H1 (cell line): Measurements from ENCODE around the gene ABCA1. TPM values are rescaled to one million over a fixed set of nuclear protein-coding genes. Genes with fewer than 3 reads are reported as not detected.

Experiments
- CTCF ChIA-PET: fragments of 300-600 bp; sonication (Branson Sonifier 250); formaldehyde crosslinking; loops from one replicate; lab custom pipeline; 2021; ENCODE audit not compliant: partially characterized antibody; lab: Charles Lee
- POLR2A ChIA-PET: fragments of 300-600 bp; sonication (Branson Sonifier 250); formaldehyde crosslinking; loops from one replicate; lab custom pipeline; 2021; ENCODE audit warnings: inconsistent platforms; ENCODE audit not compliant: partially characterized antibody; lab: Charles Lee
- DNase-seq, 2 experiments: peaks; one replicate each; pipeline versions ENCODE4 v3.0.0 to v3.0.0-alpha.2; 2010 to 2022; ENCODE audit warnings: low spot score in 2 of 2, low read depth in 1 of 2, mixed read lengths in 1 of 2
- FAIRE-seq: peaks from 2 replicates; lab custom pipeline; 2011; peaks lifted over from hg19 to GRCh38; lab: Jason Lieb, UNC
- H2AFZ ChIP-seq: 2 replicates; pipeline ENCODE4 v1.8.1; 2012; ENCODE audit warnings: low read length, inconsistent platforms
- H2AK5ac ChIP-seq: 2 replicates; pipeline ENCODE4 v1.6.1; 2013; ENCODE audit warnings: low read depth, low read length
- H2BK120ac ChIP-seq: replicated peaks from 2 replicates; pipeline ENCODE3; 2013; ENCODE audit warnings: low read depth, low read length, inconsistent platforms
- H2BK12ac ChIP-seq: 2 replicates; pipeline ENCODE4 v1.6.1; 2013; ENCODE audit warnings: low read depth, low read length
- H2BK15ac ChIP-seq: 2 replicates; pipeline ENCODE4 v1.6.1; 2013; ENCODE audit warnings: low read length
- H2BK20ac ChIP-seq: 2 replicates; pipeline ENCODE4 v1.6.1; 2013; ENCODE audit warnings: low read length
- H2BK5ac ChIP-seq: 2 replicates; pipeline ENCODE4 v1.6.1; 2013; ENCODE audit warnings: low read depth, low read length
- H3K14ac ChIP-seq: 2 replicates; pipeline ENCODE4 v1.6.1; 2013; ENCODE audit warnings: inconsistent platforms; ENCODE audit not compliant: insufficient read length
- H3K18ac ChIP-seq: 2 replicates; pipeline ENCODE4 v1.6.1; 2013; ENCODE audit warnings: low read length; ENCODE audit errors: extremely low read depth
- H3K23ac ChIP-seq: 2 replicates; pipeline ENCODE4 v1.6.1; 2013; ENCODE audit warnings: inconsistent platforms; ENCODE audit not compliant: insufficient read length
- H3K23me2 ChIP-seq: 2 replicates; pipeline ENCODE4 v1.6.1; 2013; ENCODE audit warnings: low read depth, low read length
- H3K27ac ChIP-seq: 2 replicates; pipeline ENCODE4 v1.6.1; 2011; ENCODE audit warnings: low read depth, low read length, inconsistent platforms
- H3K27me3 ChIP-seq, 4 experiments: replicated peaks in 1 of 4; 1 replicate in 1 of 4; 2 replicates in 3 of 4; pipeline versions ENCODE4 v1.6.1 to v1.8.1; 2011 to 2013; ENCODE audit warnings: low read length in 3 of 4, mild to moderate bottlenecking in 3 of 4, inconsistent platforms in 2 of 4, mixed read lengths in 2 of 4, moderate library complexity in 1 of 4; ENCODE audit not compliant: control insufficient read depth in 3 of 4, insufficient read depth in 3 of 4; ENCODE audit errors: extremely low read depth in 1 of 4
- H3K36me3 ChIP-seq, 4 experiments: 2 replicates each; pipeline versions ENCODE4 v1.6.1 to v1.8.1; 2011 to 2013; ENCODE audit warnings: mild to moderate bottlenecking in 4 of 4, low read length in 3 of 4, moderate library complexity in 2 of 4, control low read depth in 1 of 4, inconsistent platforms in 1 of 4; ENCODE audit not compliant: insufficient read depth in 4 of 4, control insufficient read depth in 2 of 4
- H3K4ac ChIP-seq: replicated peaks from 2 replicates; pipeline ENCODE3; 2013; ENCODE audit warnings: low read length, low read depth, mixed read lengths, inconsistent platforms; ENCODE audit not compliant: insufficient read length
- H3K4me1 ChIP-seq, 4 experiments: replicated peaks in 1 of 4; 1 replicate in 1 of 4; 2 replicates in 3 of 4; pipeline versions ENCODE4 v1.6.1 to v1.8.1; 2011 to 2013; ENCODE audit warnings: low read length in 3 of 4, inconsistent platforms in 2 of 4, mixed read lengths in 1 of 4; ENCODE audit not compliant: insufficient read depth in 4 of 4, control insufficient read depth in 3 of 4
- H3K4me2 ChIP-seq, 2 experiments: 2 replicates each; pipeline versions ENCODE4 v1.6.1 to v1.8.1; 2011 to 2013; ENCODE audit warnings: low read depth in 2 of 2, low read length in 2 of 2, control low read depth in 1 of 2, inconsistent platforms in 1 of 2, mild to moderate bottlenecking in 1 of 2; ENCODE audit not compliant: insufficient read depth in 1 of 2
- H3K4me3 ChIP-seq, 4 experiments: fragments of 200-600, 300-600 bp in 1 of 4; sonication (generic), shearing (Covaris generic), sonication (Bioruptor Twin) in 1 of 4; 2 replicates each; pipeline versions ENCODE4 v1.5.1 to v1.8.1; 2011 to 2016; ENCODE audit warnings: low read length in 4 of 4, low read depth in 3 of 4, control low read depth in 2 of 4, inconsistent platforms in 2 of 4, mild to moderate bottlenecking in 2 of 4, mixed read lengths in 1 of 4, moderate library complexity in 1 of 4; ENCODE audit not compliant: insufficient read depth in 2 of 4; ENCODE audit errors: extremely low read depth in 1 of 4
- H3K56ac ChIP-seq: replicated peaks from 2 replicates; pipeline ENCODE3; 2013; ENCODE audit warnings: low read depth, mild to moderate bottlenecking, mixed read lengths, low read length, inconsistent platforms; ENCODE audit not compliant: insufficient read length
- H3K79me1 ChIP-seq: 2 replicates; pipeline ENCODE4 v1.6.1; 2013; ENCODE audit warnings: low read depth, low read length, control low read depth
- H3K79me2 ChIP-seq, 2 experiments: 2 replicates each; pipeline versions ENCODE4 v1.6.1 to v1.8.1; 2012 to 2013; ENCODE audit warnings: low read length in 2 of 2, mild to moderate bottlenecking in 2 of 2, inconsistent platforms in 1 of 2; ENCODE audit not compliant: insufficient read depth in 2 of 2, control insufficient read depth in 1 of 2
- H3K9ac ChIP-seq, 4 experiments: replicated peaks in 1 of 4; 1 replicate in 1 of 4; 2 replicates in 3 of 4; pipeline versions ENCODE4 v1.6.1 to v1.8.1; 2011 to 2013; ENCODE audit warnings: low read depth in 3 of 4, low read length in 3 of 4, control low read depth in 2 of 4, mild to moderate bottlenecking in 2 of 4, moderate library complexity in 2 of 4, inconsistent platforms in 1 of 4; ENCODE audit errors: extremely low read depth in 1 of 4
- H3K9me3 ChIP-seq, 2 experiments: 2 replicates each; pipeline versions ENCODE4 v1.6.1 to v1.8.1; 2012 to 2013; ENCODE audit warnings: mild to moderate bottlenecking in 2 of 2, moderate library complexity in 2 of 2, control low read depth in 1 of 2, inconsistent platforms in 1 of 2, low read depth in 1 of 2, low read length in 1 of 2, mixed read lengths in 1 of 2; ENCODE audit not compliant: insufficient read depth in 2 of 2
- H4K20me1 ChIP-seq, 2 experiments: replicated peaks in 1 of 2; 2 replicates each; pipeline versions ENCODE3 to v1.8.1; 2011 to 2013; ENCODE audit warnings: inconsistent platforms in 2 of 2, low read length in 2 of 2, mild to moderate bottlenecking in 1 of 2; ENCODE audit not compliant: insufficient read depth in 2 of 2, control insufficient read depth in 1 of 2
- H4K5ac ChIP-seq: 2 replicates; pipeline ENCODE4 v1.6.1; 2013; ENCODE audit warnings: low read length, low read depth, mixed read lengths, inconsistent platforms; ENCODE audit not compliant: insufficient read length
- H4K8ac ChIP-seq: 2 replicates; pipeline ENCODE4 v1.8.0; 2013; ENCODE audit warnings: mild to moderate bottlenecking, moderate library complexity, low read length, inconsistent platforms; ENCODE audit not compliant: insufficient read depth; ENCODE audit errors: extremely low read depth
- H4K91ac ChIP-seq: replicated peaks from 2 replicates; pipeline ENCODE3; 2013; ENCODE audit warnings: low read length, mixed read lengths, inconsistent platforms; ENCODE audit not compliant: insufficient read length
- CHD2 ChIP-seq: IDR thresholded peaks from 2 replicates; pipeline ENCODE4 v1.6.1; 2012; ENCODE audit warnings: low read length, improper control_type of control experiment
- CTBP2 ChIP-seq: IDR thresholded peaks from 2 replicates; pipeline ENCODE4 v1.7.0; 2011; ENCODE audit warnings: borderline replicate concordance, mild to moderate bottlenecking, moderate library complexity, mixed read lengths, low read length; ENCODE audit not compliant: insufficient read depth, insufficient read length
- MAX ChIP-seq: IDR thresholded peaks from 2 replicates; pipeline ENCODE4 v1.6.1; 2012; ENCODE audit warnings: inconsistent platforms
- NANOG ChIP-seq: IDR thresholded peaks from 2 replicates; pipeline ENCODE4 v1.6.1; 2011; ENCODE audit warnings: low read length, low read depth, mild to moderate bottlenecking, inconsistent platforms; ENCODE audit not compliant: insufficient read depth, poor library complexity, severe bottlenecking
- POLR2AphosphoS5 ChIP-seq: IDR thresholded peaks from 2 replicates; pipeline ENCODE4 v1.6.1; 2011; ENCODE audit warnings: low read depth, low read length
- SP4 ChIP-seq: IDR thresholded peaks from 2 replicates; pipeline ENCODE4 v1.6.1; 2012; ENCODE audit warnings: low read length, inconsistent platforms
- WGBS, 2 experiments: shearing (Covaris generic) in 1 of 2; methylation state at CpG; one replicate each; pipeline versions ENCODE4 v1.1.6 to v1.1.7; 2013 to 2015; ENCODE audit warnings: low lambda C conversion rate in 2 of 2, mixed read lengths in 2 of 2, inconsistent platforms in 1 of 2, low coverage in 1 of 2, missing lambda C conversion rate in 1 of 2; ENCODE audit not compliant: insufficient replicate concordance in 2 of 2, insufficient coverage in 1 of 2, insufficient read length in 1 of 2; ENCODE audit errors: extremely low coverage in 1 of 2, missing lambda C conversion rate in 1 of 2; 5-methylcytosine and 5-hydroxymethylcytosine counted together
- polyA plus RNA-seq, 7 experiments: library from polyadenylated mRNA; depleted of rRNA in 3 of 7; stranded (reverse) in 5 of 7; unstranded in 2 of 7; fragments of >200 nt in 5 of 7; fragments of 200-250 nt in 2 of 7; gene quantifications; 1 replicate in 5 of 7; 2 replicates in 1 of 7; 4 replicates in 1 of 7; pipeline versions ENCODE4 v1.2.1 to v1.2.3, GENCODE V29; 2011 to 2013; ENCODE audit warnings: missing spikeins in 2 of 7, mixed read lengths in 2 of 7
- total RNA-seq: library from RNA; stranded (reverse); fragmentation: NEBNext Ultra II Directional; extraction: Animal tissue kit (Norgen Biotek cat#: 25700); gene quantifications from 2 replicates; pipeline ENCODE4 v1.2.1, GENCODE V29; 2021

ABCA1 gene
- total and polyA plus RNA-seq, 2 of the 8 experiments (the other 6 are each of a cell fraction or from before 2014, with no cell fraction given), result 6.9 to 7.8 TPM

- Histone ChIP-seq H2BK120ac (no peak overlapping the region), H3K27me3 (no peaks in the 10 kb centered on the region), H3K36me3 (no peaks in the 10 kb centered on the region), H3K4ac (no peak overlapping the region)
- TF ChIP-seq SP4, result no peak
- no peak for TF ChIP-seq CTBP2
- no peak for TF ChIP-seq NANOG
- no peak for TF ChIP-seq CHD2
- TF ChIP-seq POLR2AphosphoS5, result no peak
- TF ChIP-seq MAX, result no peak
- TF ChIP-seq, all 59 proteins: peak for 0
- H3K9me3 ChIP-seq, result no peaks in the 10 kb centered on the region
- no peak overlapping the region for H3K18ac ChIP-seq
- FAIRE-seq (no peak), DNase-seq (no peak)
- no peak overlapping the region for H2BK20ac ChIP-seq
- H3K79me2 ChIP-seq, result no peaks in the 10 kb centered on the region
- no peak overlapping the region for H2BK12ac ChIP-seq
- no peak overlapping the region for H3K27ac ChIP-seq
- H3K9ac ChIP-seq, result no peak overlapping the region
- no peaks in the 10 kb centered on the region for H4K20me1 ChIP-seq
- no peak overlapping the region for H2AFZ ChIP-seq
- no peaks in the 10 kb centered on the region for H3K23me2 ChIP-seq
- WGBS, 2 experiments, result 56% methylated on average over 1 of the region's 1 CpG; no CpG with 5 or more reads in 1 of the 2 experiments
- no peak overlapping the region for H3K14ac ChIP-seq
- no peak overlapping the region for H4K8ac ChIP-seq
- ChIA-PET POLR2A (no interaction called here), CTCF (interaction anchor here (1.1 kb wide), 1 partner anchor 30 kb away, joined by 3 read pairs; no protein-coding TSS in a partner anchor)
- H3K23ac ChIP-seq, result no peak overlapping the region
- no peak overlapping the region for H2BK15ac ChIP-seq
- H2AK5ac ChIP-seq, result no peak overlapping the region
- no peak overlapping the region for H3K4me3 ChIP-seq
- no peak overlapping the region for H4K91ac ChIP-seq
- H3K79me1 ChIP-seq, result no peaks in the 10 kb centered on the region
- H3K56ac ChIP-seq, result no peak overlapping the region
- H3K4me2 ChIP-seq, result no peak overlapping the region
- no peak overlapping the region for H4K5ac ChIP-seq
- peaks cover 4 to 7% (median 5%) of the 10 kb centered on the region in 4 experiments; a peak in 5 of 7 replicates for H3K4me1 ChIP-seq
- H2BK5ac ChIP-seq, result no peak overlapping the region
Observed at GRCh38 chr9:104958751-104959150, 30.8 kb upstream of the ABCA1 start.
